SIG-M5 (cell line): ENCODE measurements around the gene PLXNC1.
A peak's percentile ranks its signal among the peaks of the same experiment; 100 is the strongest.

Experiments
- DNase-seq: peaks from one replicate; lab custom pipeline; 2025; lab: John Stamatoyannopoulos, UW

The PLXNC1 gene

GRCh38 chr12:94157981-94158411 is 9.6 kb downstream of the PLXNC1 start:
- DNase-seq, result no peak

- DNase-seq, result no peak
Measured at GRCh38 chr12:94158666-94159065, 10.3 kb downstream of the PLXNC1 start.

DNA sequence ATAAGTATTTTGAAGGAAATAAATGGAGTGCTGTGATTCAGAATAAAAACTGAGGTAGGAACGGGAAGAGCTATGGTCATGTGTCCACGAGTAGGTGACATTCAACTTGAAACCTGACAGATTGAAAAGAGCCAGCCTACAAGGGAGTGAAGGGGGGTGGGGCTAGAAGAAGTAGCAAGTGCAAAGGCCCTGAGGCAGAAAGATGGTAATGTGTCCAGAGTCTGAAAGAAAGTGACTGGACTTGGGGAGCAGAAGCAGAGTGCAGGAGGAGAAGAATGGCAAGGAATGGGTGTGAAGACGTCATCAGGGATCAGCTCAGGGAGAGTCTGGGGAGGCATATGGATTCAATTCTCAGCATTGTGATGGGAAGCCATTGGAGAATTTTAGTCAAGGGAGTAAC is 13.7 kb downstream of the PLXNC1 start:
- DNase-seq, result no peak

GRCh38 chr12:94163850-94164249 is 15.5 kb downstream of the PLXNC1 start:
- no peak for DNase-seq

- DNase-seq, result no peak
Measured at GRCh38 chr12:94165138-94165537, 16.8 kb downstream of the PLXNC1 start.

- no peak for DNase-seq
Measured at GRCh38 chr12:94165670-94166364, 17.4 kb downstream of the PLXNC1 start.

GRCh38 chr12:94167071-94167755 is 18.8 kb downstream of the PLXNC1 start:
- no peak for DNase-seq

DNA sequence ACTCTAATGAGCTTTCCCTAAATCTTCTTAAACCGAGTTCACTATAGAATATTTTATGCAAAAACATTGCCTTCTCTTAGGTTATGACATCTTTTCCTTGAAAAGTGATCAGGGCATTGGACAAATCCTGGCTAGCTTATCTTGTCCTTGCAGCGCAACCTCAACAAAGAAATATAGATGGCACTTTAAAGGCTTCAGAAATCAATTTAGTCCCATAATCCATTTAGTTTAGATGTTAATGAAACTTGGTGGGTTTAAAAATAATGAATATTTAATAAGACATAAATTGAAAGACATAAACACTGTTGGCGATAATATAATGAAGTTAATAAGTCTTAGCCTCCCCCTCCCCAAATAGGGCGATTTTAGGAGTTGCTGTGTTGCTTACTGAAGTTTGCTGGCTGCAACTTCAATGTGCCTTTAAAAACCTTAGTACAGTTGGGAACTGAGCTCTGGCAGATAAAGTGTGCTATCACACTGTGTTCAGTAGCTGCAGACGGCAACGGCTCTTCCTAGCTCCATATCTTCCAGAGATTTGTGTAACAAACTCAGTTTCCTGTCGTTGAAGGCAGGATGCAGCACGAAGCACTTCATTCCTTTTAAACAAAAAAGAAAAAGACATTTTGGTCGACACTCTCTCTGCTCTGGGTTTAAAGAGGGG is 19.5 kb downstream of the PLXNC1 start:
- DNase-seq, result no peak

DNA sequence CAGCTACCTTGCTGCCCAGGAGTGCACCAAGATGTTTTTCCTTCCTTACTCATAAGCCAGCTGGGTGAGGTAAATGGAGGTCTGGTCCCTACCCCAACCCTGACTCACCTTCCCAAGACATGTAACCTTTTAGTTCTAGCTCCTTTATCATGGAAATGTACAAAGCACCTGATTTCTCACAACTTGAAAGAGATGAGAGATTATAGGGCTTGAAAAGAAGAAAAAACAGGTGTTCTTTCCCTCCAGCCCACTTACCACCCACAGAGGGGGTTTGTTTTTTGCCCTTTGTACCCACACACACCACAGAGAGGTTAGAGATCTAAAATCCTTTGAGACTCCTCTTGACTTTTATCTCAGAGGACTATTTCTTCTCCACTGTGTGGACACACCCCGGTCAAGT is 21.1 kb downstream of the PLXNC1 start:
- DNase-seq, result no peak

GRCh38 chr12:94169966-94170689 is 21.8 kb downstream of the PLXNC1 start:
- DNase-seq, result no peak

- DNase-seq, result no peak
Measured at GRCh38 chr12:94170690-94171594, 22.6 kb downstream of the PLXNC1 start.

DNA sequence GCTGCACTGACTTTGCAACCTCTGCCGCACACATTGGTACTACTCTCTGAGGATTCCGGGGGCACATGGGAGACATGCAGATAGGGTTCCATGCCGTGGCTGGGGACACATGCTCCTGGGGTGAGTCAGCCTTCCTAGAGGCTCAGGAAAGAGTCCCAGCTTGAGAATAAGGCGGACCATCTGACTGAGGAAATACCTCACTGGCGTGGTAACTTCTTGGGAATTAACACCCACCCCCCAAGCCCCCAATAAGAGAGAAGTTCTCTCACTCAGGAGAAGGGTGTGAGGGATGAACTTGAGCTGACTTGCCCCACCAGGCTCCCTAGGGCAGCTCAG is 23.2 kb downstream of the PLXNC1 start:
- DNase-seq, result no peak

GRCh38 chr12:94172031-94172430 is 23.7 kb downstream of the PLXNC1 start:
- DNase-seq, result no peak

- peak; percentile 58 for DNase-seq
Measured at GRCh38 chr12:94172973-94173372, 24.6 kb downstream of the PLXNC1 start.

DNA sequence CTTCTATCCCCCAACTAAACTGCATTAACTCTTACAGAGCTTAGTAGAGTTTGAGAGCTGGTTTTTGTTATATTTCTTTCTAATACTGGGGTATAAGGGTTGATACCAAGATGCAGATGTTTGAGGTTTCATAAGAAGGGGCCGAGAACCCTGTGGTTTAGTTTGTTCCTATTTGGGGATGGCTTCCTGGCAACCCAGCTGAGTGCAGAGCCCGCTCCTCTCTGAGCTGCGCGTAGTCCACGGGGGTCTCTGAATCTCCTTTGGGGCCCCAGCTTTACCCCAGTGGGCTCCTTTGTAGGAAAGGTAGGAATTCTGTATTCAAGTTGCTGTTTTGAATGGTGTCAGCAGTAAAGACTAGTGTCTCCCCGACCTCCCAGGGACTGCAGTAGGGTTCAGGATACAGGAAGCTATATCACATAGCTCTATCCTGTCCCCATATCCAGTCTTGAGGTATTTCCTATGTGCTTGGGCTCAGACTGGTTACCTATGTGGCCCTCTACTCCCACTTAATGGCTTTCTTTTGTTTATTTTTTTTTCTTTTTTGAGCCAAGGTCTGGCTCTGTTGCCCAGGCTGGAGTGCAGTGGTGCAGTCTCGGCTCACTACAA is 25.4 kb downstream of the PLXNC1 start:
- no peak for DNase-seq

DNA sequence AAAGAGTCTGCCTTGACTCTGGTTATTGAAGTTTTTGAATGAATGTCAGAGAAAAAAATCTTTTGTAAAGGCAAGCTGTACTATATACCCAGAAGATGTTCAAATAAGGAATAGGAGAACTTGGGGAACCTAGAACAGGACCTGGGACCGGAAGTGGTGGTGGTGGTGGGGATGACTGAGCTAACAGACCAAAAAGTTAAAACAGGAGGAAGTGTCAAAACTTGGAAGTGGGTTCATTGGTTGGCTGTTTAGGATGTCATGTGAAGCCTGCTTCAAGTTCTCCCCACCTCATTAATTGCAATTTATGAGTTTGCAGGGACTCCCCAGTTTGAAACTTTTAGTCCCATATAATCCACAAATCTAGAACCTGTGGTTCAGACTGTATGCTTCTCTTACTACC is 26.2 kb downstream of the PLXNC1 start:
- peak; percentile 56 for DNase-seq

DNA sequence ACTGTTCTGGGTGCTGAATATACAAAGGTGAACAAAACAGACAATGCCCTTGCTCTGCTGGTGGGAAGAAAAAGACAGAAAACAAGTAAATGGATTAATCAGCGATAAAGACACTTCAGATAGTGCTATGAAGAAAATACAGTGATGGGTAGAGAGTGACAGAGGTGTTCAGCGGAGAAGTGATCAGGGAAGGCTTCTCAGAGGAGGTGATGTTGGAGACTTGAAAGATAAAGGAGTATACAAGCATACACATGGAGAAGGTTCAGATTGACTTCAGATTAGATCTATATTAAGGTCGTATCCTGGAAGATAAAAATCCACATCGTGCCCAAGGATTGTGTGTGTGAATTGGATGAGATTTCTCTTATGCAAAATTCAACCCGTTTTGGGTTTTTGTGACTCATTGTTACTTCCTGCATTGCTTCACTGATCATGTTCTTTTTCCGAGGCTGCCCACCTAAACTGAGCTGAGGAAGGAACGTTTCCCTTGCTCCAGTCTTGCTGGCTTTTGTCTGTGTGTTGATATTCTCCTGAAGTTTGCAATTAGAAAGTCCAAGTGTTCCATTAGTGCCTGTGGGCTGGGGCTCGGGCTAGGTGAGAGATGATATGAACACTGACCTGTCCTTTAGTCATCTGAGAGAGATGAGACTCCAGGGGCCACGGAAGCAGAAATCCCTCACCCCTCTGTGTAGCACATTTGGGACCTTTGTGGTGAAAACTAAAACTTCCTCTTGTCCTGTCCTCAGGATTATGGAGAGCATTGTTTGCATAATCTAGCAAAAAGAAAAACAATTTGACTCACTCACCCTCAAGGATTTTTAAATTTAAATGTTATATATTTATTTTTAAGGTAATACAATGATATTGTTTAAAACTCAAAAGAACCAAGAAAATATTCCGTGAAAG is 27.6 kb downstream of the PLXNC1 start:
- DNase-seq, result peak; percentile 11

- no peak for DNase-seq
Measured at GRCh38 chr12:94178054-94178453, 29.7 kb downstream of the PLXNC1 start.

GRCh38 chr12:94178882-94179281 is 30.5 kb downstream of the PLXNC1 start:
- DNase-seq, result no peak

DNA sequence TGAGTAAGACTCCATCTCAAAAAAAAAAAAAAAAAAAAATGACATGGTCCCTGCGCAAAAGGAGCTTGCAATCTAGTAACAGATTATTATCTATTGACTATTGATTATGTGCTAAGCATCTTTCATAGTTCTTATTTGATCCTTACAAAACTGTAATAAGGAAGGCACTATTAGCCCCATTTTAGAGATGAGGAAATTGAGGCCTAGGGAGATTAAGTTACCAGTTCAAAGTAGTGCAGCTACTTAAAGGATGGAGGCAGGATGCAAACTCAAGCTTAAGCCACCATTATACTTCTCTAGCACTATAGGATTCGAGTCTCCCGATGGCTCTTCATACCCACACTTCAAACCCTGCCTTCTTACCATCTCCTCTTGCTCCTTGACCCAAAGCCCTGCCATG is 31.3 kb downstream of the PLXNC1 start:
- no peak for DNase-seq
